PC-3 (cell line): ENCODE data around the gene CRHR2. TPM values are rescaled to one million over a fixed set of nuclear protein-coding genes. Genes with fewer than 3 reads are reported as not detected.

Experiments
- ATAC-seq: fragments of 200-7000 bp; cut with Tn5 transposase; 2 replicates; pipeline ENCODE4 v1.9.1; 2020; ENCODE audit warnings: mild to moderate bottlenecking, moderate library complexity
- BruUV-seq: library from RNA; stranded (reverse); fragments of 400-500 nt; replicated peaks from 2 replicates; lab custom pipeline; 2021; lab: Mats Ljungman, UMichigan
- CTCF ChIA-PET: fragments of 300-600 bp; sonication (Branson Sonifier 250); formaldehyde crosslinking; loops from one replicate; lab custom pipeline; 2022; ENCODE audit warnings: antibody characterized with exemption; lab: Charles Lee
- POLR2A ChIA-PET: fragments of 300-600 bp; sonication (Branson Sonifier 250); formaldehyde crosslinking; loops from one replicate; lab custom pipeline; 2022; ENCODE audit warnings: antibody characterized with exemption; ENCODE audit not compliant: unreplicated experiment; lab: Charles Lee
- DNase-seq: peaks from one replicate; pipeline ENCODE4 v3.0.0-alpha.2; 2015
- H2AFZ ChIP-seq: fragments of 300-600 bp; sonication (generic); 2 replicates; pipeline ENCODE4 v1.6.0; 2016; ENCODE audit warnings: antibody characterized with exemption, low read length
- H3F3A ChIP-seq: fragments of 300-600 bp; sonication (generic); one replicate; pipeline ENCODE4 v1.6.0; 2017; ENCODE audit warnings: antibody characterized with exemption, low read length, control low read depth, mild to moderate bottlenecking; ENCODE audit not compliant: unreplicated experiment
- H3K27ac ChIP-seq: fragments of 300-600 bp; sonication (generic); 2 replicates; pipeline ENCODE4 v1.5.1; 2016; ENCODE audit warnings: mild to moderate bottlenecking, low read length
- H3K27me3 ChIP-seq: fragments of 300-600 bp; sonication (generic); 2 replicates; pipeline ENCODE4 v1.6.1; 2016; ENCODE audit warnings: low read length, mixed read lengths
- H3K36me3 ChIP-seq: fragments of 300-600 bp; sonication (generic); 2 replicates; pipeline ENCODE4 v1.6.1; 2016; ENCODE audit warnings: low read depth, mixed run types, low read length, mixed read lengths
- H3K4me1 ChIP-seq: fragments of 300-600 bp; sonication (generic); 2 replicates; pipeline ENCODE4 v1.5.1; 2016; ENCODE audit warnings: low read length; ENCODE audit not compliant: insufficient read depth
- H3K4me2 ChIP-seq: fragments of 300-600 bp; sonication (generic); 2 replicates; pipeline ENCODE4 v1.6.0; 2016; ENCODE audit warnings: low read length
- H3K4me3 ChIP-seq: fragments of 300-600 bp; sonication (generic); 2 replicates; pipeline ENCODE4 v1.5.1; 2016; ENCODE audit warnings: mild to moderate bottlenecking, low read length, mixed read lengths
- H3K79me2 ChIP-seq: fragments of 300-600 bp; sonication (generic); 2 replicates; pipeline ENCODE4 v1.6.1; 2017; ENCODE audit warnings: low read length, mixed read lengths
- H3K9ac ChIP-seq: fragments of 300-600 bp; sonication (generic); 2 replicates; pipeline ENCODE4 v1.6.0; 2016; ENCODE audit warnings: mild to moderate bottlenecking, low read length
- H3K9me2 ChIP-seq: fragments of 300-600 bp; sonication (generic); replicated peaks from 2 replicates; pipeline ENCODE4 v1.6.1; 2016; ENCODE audit warnings: mixed run types, low read length, mixed read lengths
- H3K9me3 ChIP-seq: fragments of 300-600 bp; sonication (generic); 2 replicates; pipeline ENCODE4 v1.6.1; 2016; ENCODE audit warnings: low read length, mixed read lengths
- H4K20me1 ChIP-seq: fragments of 300-600 bp; sonication (generic); 2 replicates; pipeline ENCODE4 v1.6.1; 2016; ENCODE audit warnings: low read length, mixed read lengths
- EZH2 ChIP-seq: fragments of 300-600 bp; sonication (generic); IDR thresholded peaks from one replicate; pipeline ENCODE4 v1.6.1; 2017; ENCODE audit warnings: antibody characterized with exemption, mild to moderate bottlenecking, low read length; ENCODE audit not compliant: unreplicated experiment
- EZH2phosphoT487 ChIP-seq: fragments of 300-600 bp; sonication (generic); IDR thresholded peaks from 2 replicates; pipeline ENCODE4 v1.6.1; 2018; ENCODE audit warnings: mild to moderate bottlenecking, antibody characterized with exemption, low read length, borderline replicate concordance
- intact Hi-C: fragments of 100-400 bp; cut with micrococcal nuclease; formaldehyde crosslinking; loops from 2 replicates; pipeline ENCODE4 v1.9.0; 2023
- total RNA-seq: library from RNA; depleted of rRNA; stranded (reverse); fragments of >200 nt; gene quantifications from 2 replicates; pipeline ENCODE4 v1.2.3, GENCODE V29; 2014
- TF ChIP-seq, protein P1 (sequence below): fragments of 300-600 bp; sonication (generic); conservative IDR thresholded peaks from 2 replicates; pipeline ENCODE4 v1.5.1; 2017; ENCODE audit warnings: antibody characterized with exemption, low read depth, mild to moderate bottlenecking, low read length

Gene CRHR2
- total RNA-seq, 1 experiment from 2014 or later, result not detected

DNA sequence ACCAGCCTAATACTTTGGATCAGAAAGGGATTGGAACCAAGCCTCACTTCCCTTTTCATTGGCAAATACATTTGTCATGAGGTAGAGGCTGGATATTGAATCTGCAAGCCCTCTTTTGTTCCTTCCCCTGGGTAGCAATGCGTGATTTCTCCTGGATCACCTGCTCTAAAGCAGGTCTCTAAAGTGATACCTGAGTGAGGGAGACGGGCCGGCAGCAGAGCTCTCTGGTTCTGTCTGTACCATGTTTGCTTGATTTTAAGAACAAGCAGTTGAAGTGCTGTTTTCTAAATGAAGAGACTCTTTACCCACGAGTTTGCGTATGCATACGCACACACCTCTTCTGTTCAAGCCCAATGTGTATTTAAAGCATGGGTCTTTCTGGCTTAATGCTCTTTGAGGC lies 46.5 kb downstream of the CRHR2 start:
- no peak; the same call in 1 of the 2 replicates for ATAC-seq
- Histone ChIP-seq H2AFZ (no peak overlapping the region), H3K4me2 (no peak overlapping the region), H3K4me1 (no peaks in the 10 kb centered on the region), H3K79me2 (no peaks in the 10 kb centered on the region), H3K9me2 (no peaks in the 10 kb centered on the region), H3F3A (no peaks in the 10 kb centered on the region), H3K9ac (no peak overlapping the region), H3K27me3 (no peaks in the 10 kb centered on the region), H3K27ac (no peak overlapping the region), H3K4me3 (no peak overlapping the region), H4K20me1 (no peaks in the 10 kb centered on the region), H3K36me3 (peaks cover 39% of the 10 kb centered on the region), H3K9me3 (no peaks in the 10 kb centered on the region)
- ChIA-PET CTCF (no interaction called here), POLR2A (no interaction called here)
- DNase-seq, result no peak
- no TSS peak for BruUV-seq
- intact Hi-C loops, result no loop called here
- no peak for TF ChIP-seq EZH2

DNA sequence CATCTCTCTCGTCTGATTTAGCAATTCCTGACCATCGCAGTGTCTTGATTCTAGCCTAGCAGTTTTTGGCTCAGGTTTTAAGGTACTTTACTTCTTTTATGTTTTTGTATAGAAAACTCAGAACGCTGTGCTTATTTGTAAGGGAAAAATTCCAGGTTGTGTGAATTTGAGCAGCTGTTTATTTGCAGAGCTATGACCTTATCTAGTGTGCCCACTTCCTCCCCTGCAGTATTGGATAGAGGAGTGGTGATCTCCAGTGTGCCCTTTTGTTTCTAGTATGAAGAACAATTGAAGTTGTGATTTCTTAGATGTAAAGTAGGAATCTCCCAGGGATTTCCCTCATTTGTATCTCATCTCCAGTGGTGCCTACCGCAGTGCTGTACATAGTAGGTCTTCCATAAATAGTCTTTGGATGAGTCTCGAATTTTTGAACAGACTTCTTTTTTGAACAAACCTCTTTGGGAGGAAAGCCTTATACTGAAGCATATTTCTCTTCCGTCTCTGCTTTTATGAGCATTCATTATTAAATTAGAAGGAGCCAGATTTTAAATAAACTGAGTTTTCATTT lies 47.5 kb downstream of the CRHR2 start:
- ATAC-seq (no peak), DNase-seq (no peak)
- ChIA-PET POLR2A (no interaction called here), CTCF (no interaction called here)
- Histone ChIP-seq H3K27me3 (no peaks in the 10 kb centered on the region), H3K4me1 (no peaks in the 10 kb centered on the region), H4K20me1 (no peaks in the 10 kb centered on the region), H3K36me3 (peaks cover 47% of the 10 kb centered on the region), H2AFZ (no peak overlapping the region), H3K4me3 (no peak overlapping the region), H3K79me2 (no peaks in the 10 kb centered on the region), H3K4me2 (no peak overlapping the region), H3K9me2 (no peaks in the 10 kb centered on the region), H3K27ac (no peak overlapping the region), H3F3A (no peaks in the 10 kb centered on the region), H3K9me3 (no peaks in the 10 kb centered on the region), H3K9ac (no peak overlapping the region)
- intact Hi-C loops, result no loop called here
- BruUV-seq, result no TSS peak
- no peak for TF ChIP-seq EZH2phosphoT487
- no peak for TF ChIP-seq EZH2

DNA sequence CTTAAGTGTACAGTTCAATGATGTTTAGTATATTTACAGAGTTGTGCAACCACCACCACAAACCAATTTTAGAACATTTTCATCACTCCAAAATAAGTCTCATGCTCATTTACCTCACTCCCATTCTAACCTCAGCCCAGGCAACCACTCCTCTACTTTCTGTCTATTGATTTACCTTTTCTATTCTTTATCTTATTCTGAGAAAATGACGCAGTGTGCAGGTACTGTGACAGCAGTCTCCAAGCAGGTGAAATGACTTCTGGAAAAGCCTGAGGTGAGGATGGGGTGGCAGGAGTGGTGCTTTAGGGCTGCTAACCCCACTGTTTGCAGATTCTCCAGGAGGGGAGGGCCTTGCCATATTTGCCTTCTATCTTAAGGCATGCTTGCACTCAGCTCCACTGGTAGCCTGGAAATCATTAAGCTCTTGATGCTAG lies 48.0 kb downstream of the CRHR2 start:
- TF ChIP-seq, protein P1, sequence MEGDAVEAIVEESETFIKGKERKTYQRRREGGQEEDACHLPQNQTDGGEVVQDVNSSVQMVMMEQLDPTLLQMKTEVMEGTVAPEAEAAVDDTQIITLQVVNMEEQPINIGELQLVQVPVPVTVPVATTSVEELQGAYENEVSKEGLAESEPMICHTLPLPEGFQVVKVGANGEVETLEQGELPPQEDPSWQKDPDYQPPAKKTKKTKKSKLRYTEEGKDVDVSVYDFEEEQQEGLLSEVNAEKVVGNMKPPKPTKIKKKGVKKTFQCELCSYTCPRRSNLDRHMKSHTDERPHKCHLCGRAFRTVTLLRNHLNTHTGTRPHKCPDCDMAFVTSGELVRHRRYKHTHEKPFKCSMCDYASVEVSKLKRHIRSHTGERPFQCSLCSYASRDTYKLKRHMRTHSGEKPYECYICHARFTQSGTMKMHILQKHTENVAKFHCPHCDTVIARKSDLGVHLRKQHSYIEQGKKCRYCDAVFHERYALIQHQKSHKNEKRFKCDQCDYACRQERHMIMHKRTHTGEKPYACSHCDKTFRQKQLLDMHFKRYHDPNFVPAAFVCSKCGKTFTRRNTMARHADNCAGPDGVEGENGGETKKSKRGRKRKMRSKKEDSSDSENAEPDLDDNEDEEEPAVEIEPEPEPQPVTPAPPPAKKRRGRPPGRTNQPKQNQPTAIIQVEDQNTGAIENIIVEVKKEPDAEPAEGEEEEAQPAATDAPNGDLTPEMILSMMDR, result no peak
- TF ChIP-seq EZH2, result no peak
- no peak for TF ChIP-seq EZH2phosphoT487
- intact Hi-C loops, result no loop called here
- H3F3A ChIP-seq, result no peaks in the 10 kb centered on the region
- no peak overlapping the region for H3K4me3 ChIP-seq
- DNase-seq (no peak), ATAC-seq (no peak)
- ChIA-PET CTCF (no interaction called here), POLR2A (no interaction called here)
- H4K20me1 ChIP-seq, result no peaks in the 10 kb centered on the region
- H3K79me2 ChIP-seq, result no peaks in the 10 kb centered on the region
- H3K9ac ChIP-seq, result no peak overlapping the region
- peaks cover 53% of the 10 kb centered on the region for H3K36me3 ChIP-seq
- H3K27me3 ChIP-seq, result no peaks in the 10 kb centered on the region
- BruUV-seq, result no TSS peak
- H3K9me3 ChIP-seq, result no peaks in the 10 kb centered on the region
- H3K27ac ChIP-seq, result no peak overlapping the region
- no peaks in the 10 kb centered on the region for H3K9me2 ChIP-seq
- H3K4me1 ChIP-seq, result no peaks in the 10 kb centered on the region
- H3K4me2 ChIP-seq, result no peak overlapping the region
- no peak overlapping the region for H2AFZ ChIP-seq
